NCI-H446 (cell line): ENCODE measurements around the gene SPTBN5.

Experiments used
- DNase-seq, 2 experiments: peaks; one replicate each; lab custom pipeline; 2025; lab: John Stamatoyannopoulos, UW

Gene SPTBN5

GRCh38 chr15:41903782-41904181 lies 9.9 kb upstream of the SPTBN5 start:
- DNase-seq: no peak

GRCh38 chr15:41901431-41901830 lies 7.6 kb upstream of the SPTBN5 start:
- DNase-seq: no peak

- peak in 1 of 2 experiments; percentile 19 for DNase-seq
These were observed 6.9 kb upstream of the SPTBN5 start for GRCh38 chr15:41900526-41901380.

GRCh38 chr15:41899854-41900442 lies 6.1 kb upstream of the SPTBN5 start:
- DNase-seq: peak in 1 of 2 experiments; percentile 40

GRCh38 chr15:41897363-41897799 lies 3.5 kb upstream of the SPTBN5 start:
- peak in 1 of 2 experiments; percentile 25 for DNase-seq

GRCh38 chr15:41896566-41896965 lies 2.7 kb upstream of the SPTBN5 start:
- no peak for DNase-seq

- no peak for DNase-seq
These were observed 2.1 kb upstream of the SPTBN5 start for GRCh38 chr15:41895957-41896356.

GRCh38 chr15:41895491-41895890 lies 1.6 kb upstream of the SPTBN5 start:
- no peak for DNase-seq

GRCh38 chr15:41894791-41895463 lies 1.1 kb upstream of the SPTBN5 start:
- DNase-seq: peak in 1 of 2 experiments; percentile 25

- no peak for DNase-seq
These were observed 468 bp upstream of the SPTBN5 start for GRCh38 chr15:41894251-41894790.

GRCh38 chr15:41892621-41893421 lies 1.0 kb downstream of the SPTBN5 start:
- DNase-seq: peak in 1 of 2 experiments; percentile 30

- peak in 1 of 2 experiments; percentile 14 for DNase-seq
These were observed 1.9 kb downstream of the SPTBN5 start for GRCh38 chr15:41891946-41892345.

- DNase-seq: no peak
These were observed 2.6 kb downstream of the SPTBN5 start for GRCh38 chr15:41891226-41891625.

- no peak for DNase-seq
These were observed 3.7 kb downstream of the SPTBN5 start for GRCh38 chr15:41890050-41890690.

- DNase-seq: no peak
These were observed 5.1 kb downstream of the SPTBN5 start for GRCh38 chr15:41888662-41889253.

GRCh38 chr15:41887893-41888292 lies 6.0 kb downstream of the SPTBN5 start:
- no peak for DNase-seq

- no peak for DNase-seq
These were observed 6.7 kb downstream of the SPTBN5 start for GRCh38 chr15:41887161-41887560.

GRCh38 chr15:41886741-41887140 lies 7.1 kb downstream of the SPTBN5 start:
- DNase-seq: no peak

GRCh38 chr15:41885841-41886240 lies 8.0 kb downstream of the SPTBN5 start:
- DNase-seq: no peak

GRCh38 chr15:41885321-41885720 lies 8.5 kb downstream of the SPTBN5 start:
- no peak for DNase-seq

GRCh38 chr15:41884458-41884857 lies 9.4 kb downstream of the SPTBN5 start:
- no peak for DNase-seq
